ENCODE measurements around the gene COA1. TPM values are rescaled to one million over a fixed set of nuclear protein-coding genes. Genes with fewer than 3 reads are reported as not detected.
"Not testable (repeated sequence)": the region's sequence is repeated elsewhere in the genome, so short reads cannot be mapped to it uniquely, and the experiment has no call there.

COA1 gene
- total RNA-seq, 1 experiment from 2014 or later = 134 TPM

GRCh38 chr7:43636093-43636492, 93.2 kb downstream of the COA1 start:
- no peak overlapping the region for H3K4me3 ChIP-seq
- H3K27ac ChIP-seq = no peak overlapping the region
- peaks cover 7% of the 10 kb centered on the region; the same call in 1 of the 2 replicates for H3K4me1 ChIP-seq
- peaks cover 69% of the 10 kb centered on the region for H3K36me3 ChIP-seq
- H3K9me3 ChIP-seq (replicated peaks) = no peaks in the 10 kb centered on the region
- no peak for DNase-seq
- H3K27me3 ChIP-seq = no peaks in the 10 kb centered on the region

- Histone ChIP-seq H3K4me1 (no peaks in the 10 kb centered on the region), H3K27me3 (no peaks in the 10 kb centered on the region), H3K4me3 (no peak overlapping the region), H3K9me3 (replicated peaks) (no peaks in the 10 kb centered on the region), H3K27ac (no peak overlapping the region), H3K36me3 (peaks cover 63% of the 10 kb centered on the region)
- DNase-seq = no peak
Observed at GRCh38 chr7:43634384-43634783, 94.9 kb downstream of the COA1 start.

GRCh38 chr7:43632746-43633145, 96.6 kb downstream of the COA1 start:
- peaks cover 5% of the 10 kb centered on the region; the same call in 1 of the 2 replicates for H3K4me1 ChIP-seq
- H3K27ac ChIP-seq = no peak overlapping the region
- no peak overlapping the region for H3K4me3 ChIP-seq
- no peak for DNase-seq
- H3K9me3 ChIP-seq (replicated peaks) = no peaks in the 10 kb centered on the region
- H3K27me3 ChIP-seq = no peaks in the 10 kb centered on the region
- H3K36me3 ChIP-seq = peaks cover 59% of the 10 kb centered on the region

- Histone ChIP-seq H3K27ac (no peak overlapping the region), H3K4me3 (no peak overlapping the region), H3K27me3 (no peaks in the 10 kb centered on the region), H3K4me1 (peaks cover 5% of the 10 kb centered on the region; the same call in 1 of the 2 replicates), H3K9me3 (replicated peaks) (no peaks in the 10 kb centered on the region), H3K36me3 (peaks cover 49% of the 10 kb centered on the region)
- no peak for DNase-seq
Observed at GRCh38 chr7:43631559-43631958, 97.8 kb downstream of the COA1 start.

GRCh38 chr7:43630482-43630881, 98.8 kb downstream of the COA1 start:
- Histone ChIP-seq H3K36me3 (peaks cover 38% of the 10 kb centered on the region), H3K4me1 (peaks cover 5% of the 10 kb centered on the region; the same call in 1 of the 2 replicates), H3K27me3 (no peaks in the 10 kb centered on the region), H3K4me3 (no peak overlapping the region), H3K27ac (no peak overlapping the region), H3K9me3 (replicated peaks) (no peaks in the 10 kb centered on the region)
- no peak for DNase-seq

GRCh38 chr7:43629857-43630256, 99.5 kb downstream of the COA1 start:
- Histone ChIP-seq H3K27ac (no peak overlapping the region), H3K9me3 (replicated peaks) (no peaks in the 10 kb centered on the region), H3K4me1 (peaks cover 5% of the 10 kb centered on the region; the same call in 1 of the 2 replicates), H3K4me3 (no peak overlapping the region), H3K36me3 (peaks cover 32% of the 10 kb centered on the region), H3K27me3 (no peaks in the 10 kb centered on the region)
- no peak for DNase-seq

- Histone ChIP-seq H3K27me3 (no peaks in the 10 kb centered on the region), H3K27ac (no peak overlapping the region; the same call in 1 of the 2 replicates), H3K36me3 (peaks cover 28% of the 10 kb centered on the region), H3K4me1 (peaks cover 5% of the 10 kb centered on the region; the same call in 1 of the 2 replicates), H3K9me3 (replicated peaks) (no peaks in the 10 kb centered on the region), H3K4me3 (no peak overlapping the region)
- DNase-seq = peak in 1 of 2 experiments; percentile 22
Observed at GRCh38 chr7:43628431-43628830, 100.9 kb downstream of the COA1 start.

GRCh38 chr7:43627798-43628197, 101.5 kb downstream of the COA1 start:
- H3K9me3 ChIP-seq (replicated peaks); H3K27ac ChIP-seq; H3K27me3 ChIP-seq; DNase-seq; H3K4me1 ChIP-seq; H3K4me3 ChIP-seq: not testable (repeated sequence)
- peaks cover 23% of the 10 kb centered on the region for H3K36me3 ChIP-seq

GRCh38 chr7:43626695-43627094, 102.6 kb downstream of the COA1 start:
- Histone ChIP-seq H3K36me3 (peaks cover 15% of the 10 kb centered on the region), H3K27me3 (no peaks in the 10 kb centered on the region), H3K4me3 (no peak overlapping the region), H3K27ac (no peak overlapping the region), H3K9me3 (replicated peaks) (no peaks in the 10 kb centered on the region), H3K4me1 (peaks cover 5% of the 10 kb centered on the region; the same call in 1 of the 2 replicates)
- no peak for DNase-seq

- no peaks in the 10 kb centered on the region for H3K9me3 ChIP-seq (replicated peaks)
- DNase-seq = no peak
- peaks cover 5% of the 10 kb centered on the region; the same call in 1 of the 2 replicates for H3K4me1 ChIP-seq
- H3K27ac ChIP-seq = no peak overlapping the region
- H3K4me3 ChIP-seq = no peak overlapping the region
- H3K27me3 ChIP-seq = no peaks in the 10 kb centered on the region
- peaks cover 12% of the 10 kb centered on the region for H3K36me3 ChIP-seq
Observed at GRCh38 chr7:43625980-43626379, 103.3 kb downstream of the COA1 start.

GRCh38 chr7:43625453-43625852, 103.9 kb downstream of the COA1 start:
- H3K4me3 ChIP-seq = no peak overlapping the region
- DNase-seq = no peak
- no peaks in the 10 kb centered on the region for H3K27me3 ChIP-seq
- H3K4me1 ChIP-seq = peaks cover 5% of the 10 kb centered on the region; the same call in 1 of the 2 replicates
- peaks cover 9% of the 10 kb centered on the region for H3K36me3 ChIP-seq
- no peaks in the 10 kb centered on the region for H3K9me3 ChIP-seq (replicated peaks)
- H3K27ac ChIP-seq = no peak overlapping the region

GRCh38 chr7:43624156-43624555, 105.2 kb downstream of the COA1 start:
- H3K9me3 ChIP-seq (replicated peaks) = no peaks in the 10 kb centered on the region
- H3K27ac ChIP-seq = no peak overlapping the region
- DNase-seq = no peak
- peaks cover 9% of the 10 kb centered on the region for H3K36me3 ChIP-seq
- H3K4me3 ChIP-seq = no peak overlapping the region
- peaks cover 4% of the 10 kb centered on the region; the same call in 1 of the 2 replicates for H3K4me1 ChIP-seq
- H3K27me3 ChIP-seq = no peaks in the 10 kb centered on the region

- Histone ChIP-seq H3K36me3 (no peaks in the 10 kb centered on the region; the same call in 1 of the 2 replicates), H3K27ac (no peak overlapping the region), H3K27me3 (no peaks in the 10 kb centered on the region), H3K4me3 (no peak overlapping the region), H3K4me1 (no peaks in the 10 kb centered on the region), H3K9me3 (replicated peaks) (no peaks in the 10 kb centered on the region)
- DNase-seq = no peak
Observed at GRCh38 chr7:43621729-43622448, 107.4 kb downstream of the COA1 start.

GRCh38 chr7:43619213-43620012, 109.9 kb downstream of the COA1 start:
- no peaks in the 10 kb centered on the region; the same call in 1 of the 2 replicates for H3K4me1 ChIP-seq
- H3K36me3 ChIP-seq = no peaks in the 10 kb centered on the region; the same call in 1 of the 2 replicates
- no peak overlapping the region for H3K4me3 ChIP-seq
- DNase-seq = no peak
- H3K27me3 ChIP-seq = no peaks in the 10 kb centered on the region
- no peaks in the 10 kb centered on the region for H3K9me3 ChIP-seq (replicated peaks)
- H3K27ac ChIP-seq = no peak overlapping the region

GRCh38 chr7:43618073-43618472, 111.2 kb downstream of the COA1 start:
- H3K4me1 ChIP-seq = no peaks in the 10 kb centered on the region; the same call in 1 of the 2 replicates
- no peaks in the 10 kb centered on the region for H3K27me3 ChIP-seq
- no peak overlapping the region for H3K4me3 ChIP-seq
- no peak overlapping the region for H3K27ac ChIP-seq
- no peak for DNase-seq
- H3K9me3 ChIP-seq (replicated peaks) = no peaks in the 10 kb centered on the region
- no peaks in the 10 kb centered on the region for H3K36me3 ChIP-seq

All from SJCRH30 (cell line).